ENCODE measurements around the gene DEGS2. TPM values are rescaled to one million over a fixed set of nuclear protein-coding genes. Genes with fewer than 3 reads are reported as not detected.

The DEGS2 gene
- polyA plus RNA-seq, 1 experiment = not detected

DNA sequence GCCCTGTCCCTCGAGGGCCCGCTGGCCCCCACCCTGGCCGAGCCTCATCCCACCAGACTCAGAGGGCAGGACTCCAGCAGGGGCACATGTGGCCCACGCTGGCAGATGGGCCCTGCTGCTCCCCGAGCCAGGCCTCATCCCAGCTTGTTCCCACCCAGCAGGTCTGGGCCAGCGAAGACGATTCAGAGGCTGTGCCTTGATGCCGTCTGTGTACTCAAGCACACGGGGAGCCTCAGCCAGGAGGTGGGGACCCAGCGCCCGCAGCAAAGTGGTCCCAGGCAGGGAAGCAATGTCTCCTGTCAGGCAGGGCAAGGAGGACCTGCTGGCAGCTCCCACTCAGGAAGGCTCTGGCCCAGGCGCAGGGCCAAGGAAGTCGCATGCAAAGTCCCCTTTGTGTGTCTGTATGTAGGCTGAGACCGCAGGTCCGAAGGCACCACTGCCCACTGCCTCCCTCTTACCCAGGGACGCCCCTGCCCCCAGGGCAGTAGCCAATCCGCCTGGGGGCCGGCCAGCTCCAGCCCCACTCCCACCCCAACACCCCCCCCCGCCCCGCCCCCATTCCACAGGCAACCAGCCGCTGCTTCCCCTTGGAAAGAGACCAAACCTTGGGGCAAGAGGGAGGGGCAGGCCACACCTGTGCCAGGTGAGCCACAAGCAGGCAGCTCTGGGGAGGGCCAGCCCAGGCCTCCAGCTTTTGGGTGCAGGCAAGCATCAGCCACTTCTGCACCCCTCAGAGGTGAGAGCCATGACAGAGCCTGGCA is 9.4 kb downstream of the DEGS2 start:
- Histone ChIP-seq H3K4me3 (ENCODE audit: low read depth, low read length) (no peak overlapping the region), H3K36me3 (ENCODE audit: control insufficient read depth, insufficient read depth, low read length) (no peaks in the 10 kb centered on the region), H3K27me3 (ENCODE audit: control insufficient read depth, insufficient read depth, low read length) (peaks cover 1% of the 10 kb centered on the region; the same call in 1 of the 2 replicates)
- CTCF ChIA-PET = interaction anchor here (0.8 kb wide), 1 partner anchor 72 kb away, joined by 3 read pairs; no protein-coding TSS in a partner anchor
- TF ChIP-seq, protein P1, sequence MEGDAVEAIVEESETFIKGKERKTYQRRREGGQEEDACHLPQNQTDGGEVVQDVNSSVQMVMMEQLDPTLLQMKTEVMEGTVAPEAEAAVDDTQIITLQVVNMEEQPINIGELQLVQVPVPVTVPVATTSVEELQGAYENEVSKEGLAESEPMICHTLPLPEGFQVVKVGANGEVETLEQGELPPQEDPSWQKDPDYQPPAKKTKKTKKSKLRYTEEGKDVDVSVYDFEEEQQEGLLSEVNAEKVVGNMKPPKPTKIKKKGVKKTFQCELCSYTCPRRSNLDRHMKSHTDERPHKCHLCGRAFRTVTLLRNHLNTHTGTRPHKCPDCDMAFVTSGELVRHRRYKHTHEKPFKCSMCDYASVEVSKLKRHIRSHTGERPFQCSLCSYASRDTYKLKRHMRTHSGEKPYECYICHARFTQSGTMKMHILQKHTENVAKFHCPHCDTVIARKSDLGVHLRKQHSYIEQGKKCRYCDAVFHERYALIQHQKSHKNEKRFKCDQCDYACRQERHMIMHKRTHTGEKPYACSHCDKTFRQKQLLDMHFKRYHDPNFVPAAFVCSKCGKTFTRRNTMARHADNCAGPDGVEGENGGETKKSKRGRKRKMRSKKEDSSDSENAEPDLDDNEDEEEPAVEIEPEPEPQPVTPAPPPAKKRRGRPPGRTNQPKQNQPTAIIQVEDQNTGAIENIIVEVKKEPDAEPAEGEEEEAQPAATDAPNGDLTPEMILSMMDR (IDR thresholded peaks at IDR 0.05; ENCODE audit: insufficient read depth, low read depth, low read length) = no peak
- POLR2A ChIA-PET = no interaction called here
- no peak for DNase-seq (ENCODE audit: low read depth)

DNA sequence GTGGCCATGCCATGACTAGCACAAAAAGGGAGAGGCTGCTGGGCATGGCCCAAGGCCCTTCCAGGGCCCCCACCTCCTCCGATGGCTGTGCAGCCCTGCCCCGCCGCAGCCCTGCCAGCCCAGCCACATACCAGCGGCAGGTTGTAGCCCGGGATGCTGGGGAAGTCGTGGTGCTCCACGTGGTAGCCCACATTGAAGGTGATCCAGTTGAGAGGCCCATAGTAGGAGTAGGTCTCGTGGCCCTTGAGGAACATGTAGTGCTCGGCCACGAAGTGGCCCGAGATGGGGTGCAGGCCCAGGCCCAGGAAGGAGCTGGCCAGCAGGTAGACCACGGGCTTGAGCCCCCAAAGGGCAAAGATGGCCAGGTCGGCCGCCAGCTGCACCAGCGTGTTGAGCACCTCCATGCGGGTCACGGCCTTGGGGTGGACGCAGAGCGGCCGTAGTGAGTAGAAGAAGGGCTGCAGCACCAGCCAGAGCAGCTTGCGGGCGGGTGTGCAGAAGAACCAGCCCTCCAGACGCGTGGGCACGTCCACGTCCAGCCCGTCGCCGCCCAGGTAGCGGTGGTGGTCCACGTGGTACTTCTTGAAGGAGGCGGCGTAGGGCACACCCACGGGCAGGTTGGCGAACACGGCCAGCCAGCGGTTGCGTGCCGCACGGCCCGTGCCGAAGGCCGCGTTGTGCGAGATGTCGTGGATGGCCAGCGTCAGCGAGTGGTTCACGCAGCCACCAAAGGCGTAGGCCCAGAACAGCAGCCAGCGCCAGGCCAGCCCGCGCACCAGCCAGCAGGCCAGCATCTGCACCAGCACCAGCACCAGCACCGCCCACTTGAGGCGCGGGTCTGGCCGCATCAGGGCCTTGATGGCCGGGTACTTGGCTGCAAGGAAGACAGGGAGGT is 10.4 kb downstream of the DEGS2 start:
- CTCF ChIA-PET = no interaction called here
- no peaks in the 10 kb centered on the region for H3K36me3 ChIP-seq (ENCODE audit: control insufficient read depth, insufficient read depth, low read length)
- peaks cover 1% of the 10 kb centered on the region; the same call in 1 of the 2 replicates for H3K27me3 ChIP-seq (ENCODE audit: control insufficient read depth, insufficient read depth, low read length)
- TF ChIP-seq, protein P1 (IDR thresholded peaks at IDR 0.05; ENCODE audit: insufficient read depth, low read depth, low read length) = no peak
- DNase-seq (ENCODE audit: low read depth) = no peak
- no peak overlapping the region for H3K4me3 ChIP-seq (ENCODE audit: low read depth, low read length)
- POLR2A ChIA-PET = no interaction called here

DNA sequence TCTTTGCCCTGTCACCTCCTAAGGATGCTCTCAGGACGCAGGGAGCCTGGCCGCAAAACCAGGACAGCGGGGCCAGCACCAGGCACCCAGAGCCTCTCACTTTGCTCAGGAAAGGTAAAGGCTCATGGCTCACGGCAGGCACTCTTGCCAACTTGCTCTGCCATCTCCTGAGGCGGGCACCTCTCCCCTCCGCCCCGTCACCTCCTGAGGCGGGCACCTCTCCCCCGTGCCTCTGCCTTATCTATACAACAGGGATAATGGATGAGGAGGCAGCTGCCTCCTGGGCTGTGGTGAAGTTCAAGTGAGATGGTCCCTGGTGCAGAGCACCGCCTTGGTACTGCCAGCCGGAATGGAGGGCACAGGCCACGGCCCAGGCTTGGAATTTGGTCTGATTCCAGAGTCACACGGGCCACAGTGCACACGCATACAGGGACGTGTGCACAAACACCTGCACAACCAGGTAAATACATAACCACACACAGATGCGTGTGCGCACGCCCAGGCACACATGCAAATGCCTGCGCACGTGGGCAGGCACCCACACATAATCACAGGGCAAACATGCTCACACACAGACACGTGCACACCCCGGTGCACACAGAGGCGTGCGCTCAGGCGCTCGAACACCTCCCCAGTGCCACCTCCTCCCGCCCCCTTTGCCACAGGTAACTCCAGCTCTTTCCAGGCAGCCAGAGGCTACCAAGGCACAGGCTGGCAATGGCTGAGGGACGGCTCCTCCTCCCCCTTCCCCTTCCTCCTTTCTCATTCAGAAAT is 11.6 kb downstream of the DEGS2 start:
- peaks cover 1% of the 10 kb centered on the region; the same call in 1 of the 2 replicates for H3K27me3 ChIP-seq (ENCODE audit: control insufficient read depth, insufficient read depth, low read length)
- H3K36me3 ChIP-seq (ENCODE audit: control insufficient read depth, insufficient read depth, low read length) = no peaks in the 10 kb centered on the region
- TF ChIP-seq, protein P1 (IDR thresholded peaks at IDR 0.05; ENCODE audit: insufficient read depth, low read depth, low read length) = no peak
- ChIA-PET POLR2A (no interaction called here), CTCF (interaction anchor here (1.4 kb wide), 1 partner anchor 15 kb away, joined by 3 read pairs; no protein-coding TSS in a partner anchor)
- DNase-seq (ENCODE audit: low read depth) = no peak
- no peak overlapping the region for H3K4me3 ChIP-seq (ENCODE audit: low read depth, low read length)

DNA sequence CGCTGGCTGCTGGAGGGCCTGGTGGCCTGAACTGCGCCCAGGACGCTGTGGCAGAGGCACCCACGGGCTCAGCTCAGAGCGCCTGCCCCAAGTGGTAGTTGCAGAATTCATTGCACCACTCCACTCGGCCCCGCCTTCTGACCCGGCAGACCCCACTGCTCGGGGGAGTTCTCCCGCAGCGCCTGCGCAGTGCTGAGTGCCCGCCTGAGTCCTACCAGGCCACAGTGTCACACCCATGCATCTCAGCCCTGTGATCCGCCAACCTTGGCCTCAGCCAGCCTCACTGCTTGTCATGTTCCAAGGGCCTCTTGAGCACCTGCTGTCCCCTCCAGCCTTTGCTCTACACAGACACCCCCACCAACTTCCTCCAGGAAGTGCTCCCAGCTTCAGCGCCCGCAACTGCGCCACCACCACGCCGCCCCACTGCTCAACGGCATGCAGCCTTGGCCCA is 12.2 kb downstream of the DEGS2 start:
- no peak for DNase-seq (ENCODE audit: low read depth)
- Histone ChIP-seq H3K4me3 (ENCODE audit: low read depth, low read length) (no peak overlapping the region), H3K27me3 (ENCODE audit: control insufficient read depth, insufficient read depth, low read length) (peaks cover 1% of the 10 kb centered on the region; the same call in 1 of the 2 replicates), H3K36me3 (ENCODE audit: control insufficient read depth, insufficient read depth, low read length) (no peaks in the 10 kb centered on the region)
- CTCF ChIA-PET = interaction anchor here (0.7 to 1.4 kb wide), 3 partner anchors 10 to 165 kb away, joined by 3 read pairs; no protein-coding TSS in a partner anchor
- POLR2A ChIA-PET = no interaction called here
- TF ChIP-seq, protein P1 (IDR thresholded peaks at IDR 0.05; ENCODE audit: insufficient read depth, low read depth, low read length) = no peak

All from BJ (cell line).